H7 (cell line): Measurements from ENCODE around the gene AURKB. TPM values are rescaled to one million over a fixed set of nuclear protein-coding genes. Genes with fewer than 3 reads are reported as not detected.
A peak's percentile ranks its signal among the peaks of the same experiment; 100 is the strongest.
"Not testable (repeated sequence)": the region's sequence is repeated elsewhere in the genome, so short reads cannot be mapped to it uniquely, and the experiment has no call there.

Experiments
- DNase-seq: peaks from one replicate; pipeline ENCODE4 v3.0.0; 2012
- H3K27me3 ChIP-seq: 2 replicates; pipeline ENCODE4 v1.6.0; 2011; ENCODE audit warnings: mild to moderate bottlenecking, low read length; ENCODE audit not compliant: control insufficient read depth, insufficient read depth
- H3K36me3 ChIP-seq: replicated peaks from 2 replicates; pipeline ENCODE4 v1.5.1; 2011; ENCODE audit warnings: low read length; ENCODE audit not compliant: control insufficient read depth, insufficient read depth
- H3K4me3 ChIP-seq: 2 replicates; pipeline ENCODE4 v1.5.1; 2011; ENCODE audit warnings: low read depth, mild to moderate bottlenecking, control low read depth, low read length, moderate library complexity; ENCODE audit not compliant: insufficient read depth
- total RNA-seq: library from RNA; depleted of rRNA; stranded (reverse); fragments of >200 nt; shearing (Covaris generic); gene quantifications from 2 replicates; pipeline ENCODE4 v1.2.3, GENCODE V29; 2014

Gene AURKB
- total RNA-seq, 1 experiment from 2014 or later = 209 TPM

- Histone ChIP-seq H3K4me3 (peak overlapping the region; percentile 94), H3K27me3 (peaks cover 19% of the 10 kb centered on the region), H3K36me3 (no peaks in the 10 kb centered on the region)
- peak; percentile 85 for DNase-seq
These were observed 23.4 kb downstream of the AURKB start for GRCh38 chr17:8186787-8187516.

GRCh38 chr17:8186446-8186786, 24.0 kb downstream of the AURKB start:
- Histone ChIP-seq H3K36me3 (no peaks in the 10 kb centered on the region), H3K4me3 (peak overlapping the region; percentile 94), H3K27me3 (peaks cover 19% of the 10 kb centered on the region)
- DNase-seq = no peak

- Histone ChIP-seq H3K4me3 (peak overlapping the region; percentile 94), H3K27me3 (peaks cover 19% of the 10 kb centered on the region), H3K36me3 (no peaks in the 10 kb centered on the region)
- DNase-seq = peak; percentile 89
These were observed 24.6 kb downstream of the AURKB start for GRCh38 chr17:8185582-8186445.

GRCh38 chr17:8176998-8177731, 33.2 kb downstream of the AURKB start:
- DNase-seq = no peak
- no peaks in the 10 kb centered on the region for H3K36me3 ChIP-seq
- peak overlapping the region; percentile 70 for H3K4me3 ChIP-seq
- H3K27me3 ChIP-seq = no peaks in the 10 kb centered on the region

- H3K4me3 ChIP-seq = peak within 1 kb of the TSS; percentile 70
- H3K36me3 ChIP-seq = no peaks in the 10 kb centered on the region
- DNase-seq = peak; percentile 95
- no peaks in the 10 kb centered on the region for H3K27me3 ChIP-seq
These were observed 34.0 kb downstream of the AURKB start, which contains the start of gene TMEM107 for GRCh38 chr17:8176197-8176940. TSS of gene TMEM107 (minus strand) at chr17:8176380. CDS start at chr17:8176286, 94 bp downstream.

- H3K4me3 ChIP-seq = peak overlapping the region; percentile 70
- no peaks in the 10 kb centered on the region for H3K36me3 ChIP-seq
- H3K27me3 ChIP-seq = no peaks in the 10 kb centered on the region
- no peak for DNase-seq
These were observed 34.6 kb downstream of the AURKB start for GRCh38 chr17:8175795-8176196.

- H3K27me3 ChIP-seq = no peaks in the 10 kb centered on the region
- H3K4me3 ChIP-seq = peak overlapping the region; percentile 32
- DNase-seq = no peak
- H3K36me3 ChIP-seq = no peaks in the 10 kb centered on the region
These were observed 36.5 kb downstream of the AURKB start for GRCh38 chr17:8173871-8174322.

- no peaks in the 10 kb centered on the region for H3K27me3 ChIP-seq
- peak; percentile 82 for DNase-seq
- H3K4me3 ChIP-seq = peak overlapping the region; percentile 33
- H3K36me3 ChIP-seq = no peaks in the 10 kb centered on the region
These were observed 37.1 kb downstream of the AURKB start for GRCh38 chr17:8173056-8173870.

- DNase-seq, H3K36me3 ChIP-seq, H3K4me3 ChIP-seq, H3K27me3 ChIP-seq: not testable (repeated sequence)
These were observed 40.2 kb downstream of the AURKB start for GRCh38 chr17:8170186-8170585.

GRCh38 chr17:8167526-8167925, 42.8 kb downstream of the AURKB start:
- Histone ChIP-seq H3K4me3 (no peak overlapping the region), H3K27me3 (no peaks in the 10 kb centered on the region), H3K36me3 (no peaks in the 10 kb centered on the region)
- no peak for DNase-seq

GRCh38 chr17:8166731-8167130, 43.6 kb downstream of the AURKB start:
- DNase-seq = no peak
- no peaks in the 10 kb centered on the region for H3K36me3 ChIP-seq
- no peaks in the 10 kb centered on the region for H3K27me3 ChIP-seq
- H3K4me3 ChIP-seq = no peak overlapping the region

GRCh38 chr17:8164815-8165131, 45.6 kb downstream of the AURKB start:
- peaks cover 6% of the 10 kb centered on the region for H3K36me3 ChIP-seq
- H3K27me3 ChIP-seq = no peaks in the 10 kb centered on the region
- no peak overlapping the region for H3K4me3 ChIP-seq
- DNase-seq = no peak

GRCh38 chr17:8163978-8164814, 46.2 kb downstream of the AURKB start:
- Histone ChIP-seq H3K27me3 (no peaks in the 10 kb centered on the region), H3K4me3 (no peak overlapping the region), H3K36me3 (peaks cover 8% of the 10 kb centered on the region)
- DNase-seq = peak; percentile 75
